NCI-H2107 treated with DMSO at 0.1 percent for 48 hours (cell line): ENCODE data around the gene TAOK3.
"Not testable (repeated sequence)": the region's sequence is repeated elsewhere in the genome, so short reads cannot be mapped to it uniquely, and the experiment has no call there.

ENCODE experiments used
- DNase-seq: peaks from one replicate; lab custom pipeline; 2025; ENCODE audit not compliant: unreplicated experiment; lab: John Stamatoyannopoulos, UW

TAOK3 gene

GRCh38 chr12:118374126-118374725 is 1.5 kb upstream of the TAOK3 start:
- no peak for DNase-seq

GRCh38 chr12:118373616-118374015 is 909 bp upstream of the TAOK3 start:
- DNase-seq: no peak

- no peak for DNase-seq
Observed at GRCh38 chr12:118371321-118372282, 1.1 kb downstream of the TAOK3 start.

- no peak for DNase-seq
Observed at GRCh38 chr12:118370601-118371000, 2.1 kb downstream of the TAOK3 start.

GRCh38 chr12:118368821-118369220 is 3.9 kb downstream of the TAOK3 start:
- DNase-seq: no peak

GRCh38 chr12:118361889-118362288 is 10.8 kb downstream of the TAOK3 start:
- no peak for DNase-seq

GRCh38 chr12:118361092-118361404 is 11.7 kb downstream of the TAOK3 start:
- DNase-seq: no peak

- DNase-seq: no peak
Observed at GRCh38 chr12:118359541-118359915, 13.2 kb downstream of the TAOK3 start.

- DNase-seq: no peak
Observed at GRCh38 chr12:118358612-118359540, 13.8 kb downstream of the TAOK3 start.

GRCh38 chr12:118358008-118358359 is 14.7 kb downstream of the TAOK3 start:
- no peak for DNase-seq

- no peak for DNase-seq
Observed at GRCh38 chr12:118357257-118358007, 15.3 kb downstream of the TAOK3 start.

GRCh38 chr12:118356809-118357256 is 15.9 kb downstream of the TAOK3 start:
- no peak for DNase-seq

- no peak for DNase-seq
Observed at GRCh38 chr12:118355843-118356242, 16.9 kb downstream of the TAOK3 start.

- no peak for DNase-seq
Observed at GRCh38 chr12:118354903-118355302, 17.8 kb downstream of the TAOK3 start.

- DNase-seq: not testable (repeated sequence)
Observed at GRCh38 chr12:118354503-118354902, 18.2 kb downstream of the TAOK3 start.

GRCh38 chr12:118353721-118354120 is 19.0 kb downstream of the TAOK3 start:
- no peak for DNase-seq

- no peak for DNase-seq
Observed at GRCh38 chr12:118350908-118351559, 21.7 kb downstream of the TAOK3 start.

- no peak for DNase-seq
Observed at GRCh38 chr12:118347916-118348315, 24.8 kb downstream of the TAOK3 start.

GRCh38 chr12:118346895-118347294 is 25.8 kb downstream of the TAOK3 start:
- no peak for DNase-seq

- no peak for DNase-seq
Observed at GRCh38 chr12:118345355-118345754, 27.4 kb downstream of the TAOK3 start.
